ES-I3 (cell line): ENCODE results near the gene RAD51B.
"Not testable (repeated sequence)": the region's sequence is repeated elsewhere in the genome, so short reads cannot be mapped to it uniquely, and the experiment has no call there.

Experiments used
- H3K36me3 ChIP-seq: 2 replicates; pipeline ENCODE4 v1.6.1; 2013; ENCODE audit warnings: mild to moderate bottlenecking, low read length, control low read depth, moderate library complexity; ENCODE audit not compliant: insufficient read depth
- H3K4me1 ChIP-seq: 2 replicates; pipeline ENCODE4 v1.6.1; 2013; ENCODE audit warnings: mild to moderate bottlenecking, control low read depth, low read length; ENCODE audit not compliant: insufficient read depth
- H3K9ac ChIP-seq: 2 replicates; pipeline ENCODE4 v1.6.1; 2013; ENCODE audit warnings: low read depth, mild to moderate bottlenecking, low read length, moderate library complexity
- H3K9me3 ChIP-seq: 2 replicates; pipeline ENCODE4 v1.6.1; 2013; ENCODE audit warnings: mild to moderate bottlenecking, low read length, moderate library complexity; ENCODE audit not compliant: control insufficient read depth, insufficient read depth

The RAD51B gene

DNA sequence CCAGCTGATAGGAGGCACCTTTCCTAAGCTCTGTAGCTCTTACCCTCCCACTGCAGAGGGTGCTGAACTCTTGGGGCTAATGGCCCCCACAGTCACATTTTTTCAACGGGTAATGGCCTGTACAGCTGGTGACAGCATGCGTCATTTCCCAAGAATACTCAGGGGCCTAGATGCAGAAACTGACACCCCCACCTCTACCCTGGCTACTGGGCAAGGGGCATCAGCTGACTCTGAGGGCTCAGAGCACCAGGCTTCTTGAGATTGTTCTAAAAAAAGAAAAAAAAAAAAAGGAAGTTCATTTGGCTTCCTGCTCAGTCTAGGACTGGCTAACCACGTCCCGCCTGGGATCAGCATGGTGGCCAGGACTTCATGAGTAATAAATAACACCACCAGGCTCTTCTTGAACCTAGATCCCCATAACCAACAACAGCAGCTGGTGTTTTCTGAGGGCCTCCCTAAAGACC, 938.1 kb downstream of the RAD51B start:
- Histone ChIP-seq H3K4me1 (peaks cover 6% of the 10 kb centered on the region; the same call in 1 of the 2 replicates), H3K9me3 (no peaks in the 10 kb centered on the region), H3K9ac (no peak overlapping the region), H3K36me3 (no peaks in the 10 kb centered on the region)

DNA sequence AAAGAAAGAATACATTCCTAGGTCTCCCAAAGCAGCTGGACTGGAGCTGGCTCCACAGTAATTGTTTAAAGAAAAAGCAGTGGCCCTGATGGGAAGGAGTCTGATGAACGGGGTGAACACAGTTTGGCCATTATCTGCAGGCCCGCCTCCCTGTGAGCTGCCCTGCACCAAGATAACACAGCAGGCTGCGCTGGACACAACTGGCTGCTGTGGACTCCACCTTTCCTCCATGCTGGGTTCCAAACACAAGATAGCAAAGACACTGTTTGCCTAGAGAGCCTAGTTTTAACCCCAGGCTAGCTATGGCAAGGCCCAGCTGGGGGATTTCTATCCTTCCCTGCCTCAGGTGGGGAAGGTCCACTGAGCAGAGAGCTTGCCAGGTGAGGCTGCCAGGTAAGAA, 938.7 kb downstream of the RAD51B start:
- H3K4me1 ChIP-seq, result peaks cover 11% of the 10 kb centered on the region; the same call in 1 of the 2 replicates
- H3K36me3 ChIP-seq, result no peaks in the 10 kb centered on the region
- H3K9ac ChIP-seq, result no peak overlapping the region
- no peaks in the 10 kb centered on the region for H3K9me3 ChIP-seq

DNA sequence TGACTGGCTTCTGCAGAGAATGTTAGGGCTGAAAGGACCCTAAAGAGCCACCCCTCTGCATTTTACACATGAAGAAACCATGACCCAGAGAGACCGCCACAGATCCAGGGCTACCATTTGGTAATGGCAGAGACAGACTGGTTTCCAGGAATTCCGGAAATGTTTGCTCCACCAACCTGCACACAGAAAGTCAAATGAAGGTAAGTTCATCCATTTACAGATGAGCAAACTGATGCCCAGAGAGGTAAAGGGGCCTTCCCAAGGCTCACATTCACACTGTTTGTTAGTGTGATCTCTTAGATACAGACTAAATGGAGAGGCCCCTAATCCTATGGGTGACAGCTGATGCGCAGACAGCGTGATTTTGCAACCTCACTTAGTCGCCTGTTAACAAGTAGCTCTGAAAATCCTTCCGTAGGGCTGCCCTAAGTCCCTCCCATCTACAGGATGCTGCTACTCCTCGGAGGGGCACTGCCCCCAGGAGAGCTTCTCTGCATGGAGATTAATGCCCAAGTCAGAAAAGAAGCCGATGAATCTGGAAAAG, 939.5 kb downstream of the RAD51B start:
- H3K9me3 ChIP-seq, result no peaks in the 10 kb centered on the region
- peaks cover 13% of the 10 kb centered on the region; the same call in 1 of the 2 replicates for H3K4me1 ChIP-seq
- no peak overlapping the region for H3K9ac ChIP-seq
- no peaks in the 10 kb centered on the region for H3K36me3 ChIP-seq

GRCh38 chr14:68759937-68760336, 940.4 kb downstream of the RAD51B start:
- Histone ChIP-seq H3K36me3 (no peaks in the 10 kb centered on the region), H3K9ac (no peak overlapping the region), H3K9me3 (no peaks in the 10 kb centered on the region), H3K4me1 (peaks cover 13% of the 10 kb centered on the region; the same call in 1 of the 2 replicates)

DNA sequence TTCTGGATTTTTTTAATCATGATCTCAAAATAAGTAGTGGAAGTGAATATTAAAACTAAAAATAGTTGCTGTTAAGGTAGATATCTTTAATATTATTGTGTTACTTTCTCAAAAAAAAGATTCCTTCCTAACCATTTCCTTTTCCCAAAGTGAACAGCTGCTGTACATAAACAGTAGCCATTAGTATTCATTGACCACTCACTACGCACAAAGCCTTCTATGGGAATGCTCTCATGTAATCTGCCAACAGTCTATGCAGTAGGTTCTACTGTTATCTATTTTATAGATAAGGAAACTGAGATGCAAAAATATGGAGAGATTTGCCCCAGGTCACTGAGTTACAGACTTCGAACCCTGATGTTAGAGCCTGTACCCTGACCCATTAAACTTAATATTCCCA, 941.2 kb downstream of the RAD51B start:
- H3K36me3 ChIP-seq, result no peaks in the 10 kb centered on the region
- H3K9me3 ChIP-seq, result no peaks in the 10 kb centered on the region
- no peak overlapping the region for H3K9ac ChIP-seq
- peaks cover 13% of the 10 kb centered on the region; the same call in 1 of the 2 replicates for H3K4me1 ChIP-seq

DNA sequence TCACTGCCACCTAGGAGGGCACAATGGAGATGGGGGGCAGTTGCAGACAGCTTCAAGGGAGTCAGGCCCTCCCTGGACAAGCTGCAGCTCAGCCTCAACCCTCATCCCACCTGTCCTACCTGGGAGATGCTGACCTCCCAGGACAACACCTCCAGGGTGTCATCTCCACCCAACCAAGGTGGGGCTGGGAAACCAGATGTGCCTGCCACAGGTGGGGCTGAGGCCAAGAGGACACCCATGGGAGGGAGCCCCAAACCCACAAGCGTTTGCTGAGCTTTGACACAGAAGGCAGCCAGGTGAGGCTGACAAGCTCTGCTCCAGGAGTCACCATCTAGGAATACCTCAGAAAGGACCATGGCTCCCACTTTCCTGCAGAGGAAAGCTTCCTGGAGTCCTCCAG, 941.8 kb downstream of the RAD51B start:
- H3K4me1 ChIP-seq, result peaks cover 13% of the 10 kb centered on the region; the same call in 1 of the 2 replicates

DNA sequence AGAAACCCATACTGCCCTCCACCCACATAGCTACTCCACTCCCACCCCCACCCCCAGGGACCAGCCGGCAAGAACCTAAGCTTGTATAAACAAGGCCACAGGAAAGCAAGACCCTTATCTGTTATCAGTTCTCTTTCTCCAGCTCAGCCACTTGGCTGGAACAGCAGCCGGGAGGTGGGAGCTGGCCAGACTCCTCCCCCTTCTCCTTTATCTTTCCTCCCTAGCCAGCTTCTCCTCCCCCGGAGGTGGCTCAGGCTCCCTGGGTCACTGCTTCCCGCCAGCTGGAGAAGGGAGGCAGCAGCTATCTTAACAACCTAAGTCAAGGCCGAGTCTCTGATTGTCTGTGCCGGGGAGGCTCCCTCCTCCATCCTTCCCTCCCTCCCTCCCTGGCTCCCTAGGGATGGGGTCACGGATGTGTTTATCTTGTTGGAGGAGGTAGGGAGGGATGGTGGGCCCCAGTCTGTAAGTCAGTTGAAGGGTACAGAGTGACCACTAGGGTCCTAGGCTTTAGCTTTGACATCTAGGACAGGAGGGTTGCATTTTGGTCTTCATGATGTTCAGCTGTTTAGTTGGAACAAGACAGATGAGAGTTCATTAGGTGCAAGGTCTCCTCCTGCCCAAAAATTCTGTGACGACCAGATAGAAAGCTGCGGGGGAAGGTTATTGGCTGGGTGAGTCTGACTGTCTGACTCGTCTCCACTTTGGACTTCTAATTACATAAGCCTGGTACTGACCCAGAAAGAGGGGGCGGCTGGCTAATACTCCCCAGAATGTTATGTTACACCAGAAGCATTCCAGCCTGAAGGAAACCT, 943.6 kb downstream of the RAD51B start:
- no peaks in the 10 kb centered on the region for H3K9me3 ChIP-seq
- no peak overlapping the region for H3K9ac ChIP-seq
- H3K36me3 ChIP-seq, result no peaks in the 10 kb centered on the region
- peaks cover 13% of the 10 kb centered on the region; the same call in 1 of the 2 replicates for H3K4me1 ChIP-seq

More for the DNA sequence above, 941.8 kb downstream of the RAD51B start:
- no peaks in the 10 kb centered on the region for H3K9me3 ChIP-seq
- H3K9ac ChIP-seq, result no peak overlapping the region
- no peaks in the 10 kb centered on the region for H3K36me3 ChIP-seq

DNA sequence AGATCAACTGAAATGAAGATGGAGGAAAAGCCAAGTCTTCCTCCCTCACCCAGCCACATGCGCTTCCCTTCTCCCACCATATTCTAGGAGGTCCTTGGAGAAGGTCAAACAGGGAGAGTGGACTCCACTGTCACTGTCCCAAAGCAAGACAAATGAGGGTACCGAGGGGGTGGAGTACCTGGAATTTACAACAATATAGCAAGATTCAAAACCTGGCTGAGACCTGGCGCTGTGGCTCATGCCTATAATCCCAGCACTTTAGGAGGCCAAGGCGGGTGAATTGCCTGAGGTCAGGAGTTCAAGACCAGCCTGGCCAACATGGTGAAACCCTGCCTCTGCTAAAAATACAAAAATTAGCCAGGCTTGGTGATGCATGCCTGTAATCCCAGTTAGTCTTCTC, 944.3 kb downstream of the RAD51B start:
- H3K4me1 ChIP-seq, result peaks cover 13% of the 10 kb centered on the region; the same call in 1 of the 2 replicates
- not testable (repeated sequence) for H3K9ac ChIP-seq, H3K36me3 ChIP-seq, H3K9me3 ChIP-seq

DNA sequence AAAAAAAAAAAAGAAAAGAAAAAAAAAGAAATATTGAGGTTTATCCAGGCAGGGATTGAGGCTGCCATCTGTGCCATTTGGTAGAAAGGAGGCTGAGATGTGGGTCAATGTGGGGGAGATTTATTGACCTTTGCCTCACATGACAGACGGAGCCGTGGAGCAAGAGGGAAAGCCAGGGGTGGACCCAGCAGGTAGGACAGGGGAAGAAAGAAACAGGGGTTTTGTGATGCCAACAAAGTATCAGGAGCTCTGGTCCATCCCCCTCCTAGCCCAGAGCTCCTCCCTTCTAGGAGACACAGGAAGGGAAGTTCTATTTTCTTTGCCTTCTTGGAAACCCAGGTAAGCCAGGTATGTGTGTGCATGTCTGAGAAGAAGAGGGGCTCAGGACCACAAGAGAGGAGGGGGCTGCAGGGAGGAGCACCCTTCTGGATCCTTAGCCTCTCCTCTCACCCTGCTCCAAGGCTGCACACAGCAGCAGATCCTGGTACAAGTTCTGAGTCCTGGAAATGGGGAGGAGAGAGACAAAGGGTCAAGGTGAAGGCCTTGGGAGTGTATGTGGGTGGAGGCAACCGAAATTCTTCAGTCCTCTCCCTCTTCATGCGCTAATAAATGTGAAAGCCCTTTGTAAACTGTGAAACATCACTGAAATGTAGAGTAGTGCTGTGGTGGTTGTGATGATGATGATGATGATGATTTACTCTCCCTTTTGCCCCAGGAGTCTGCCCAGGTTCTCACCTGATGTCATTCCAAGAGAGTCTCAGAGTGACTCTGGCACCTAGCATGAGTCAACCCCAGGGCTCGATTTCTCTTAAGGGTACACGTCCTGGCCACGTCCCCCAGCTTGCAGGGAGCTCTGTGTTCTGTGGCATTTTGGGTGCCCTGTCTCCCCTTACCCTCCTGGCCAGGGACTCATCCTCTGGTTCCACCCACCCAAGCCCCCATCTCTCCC, 947.0 kb downstream of the RAD51B start:
- H3K4me1 ChIP-seq, result peaks cover 10% of the 10 kb centered on the region; the same call in 1 of the 2 replicates
- no peak overlapping the region for H3K9ac ChIP-seq
- no peaks in the 10 kb centered on the region for H3K36me3 ChIP-seq
- H3K9me3 ChIP-seq, result no peaks in the 10 kb centered on the region

DNA sequence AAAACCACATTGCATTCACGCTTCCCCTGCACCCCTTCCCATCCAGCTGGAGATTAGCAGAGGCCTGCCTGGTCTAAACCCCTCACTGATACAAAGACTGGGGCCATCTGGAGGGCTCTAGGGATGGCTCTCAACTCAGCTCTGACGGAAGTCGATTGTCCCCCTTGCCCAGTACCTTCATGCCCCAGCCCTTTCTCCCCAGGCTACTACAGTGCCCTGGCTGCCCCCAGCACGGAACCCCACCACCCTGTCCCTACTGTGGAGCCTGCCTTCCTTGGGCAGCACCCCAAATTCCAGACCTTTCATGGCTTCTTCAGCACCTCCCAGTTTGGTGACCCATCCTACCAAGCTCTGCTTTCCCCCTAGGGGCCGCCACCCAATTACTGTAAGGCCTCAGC, 947.7 kb downstream of the RAD51B start:
- Histone ChIP-seq H3K9me3 (no peaks in the 10 kb centered on the region), H3K4me1 (peaks cover 10% of the 10 kb centered on the region; the same call in 1 of the 2 replicates), H3K9ac (no peak overlapping the region), H3K36me3 (no peaks in the 10 kb centered on the region)

DNA sequence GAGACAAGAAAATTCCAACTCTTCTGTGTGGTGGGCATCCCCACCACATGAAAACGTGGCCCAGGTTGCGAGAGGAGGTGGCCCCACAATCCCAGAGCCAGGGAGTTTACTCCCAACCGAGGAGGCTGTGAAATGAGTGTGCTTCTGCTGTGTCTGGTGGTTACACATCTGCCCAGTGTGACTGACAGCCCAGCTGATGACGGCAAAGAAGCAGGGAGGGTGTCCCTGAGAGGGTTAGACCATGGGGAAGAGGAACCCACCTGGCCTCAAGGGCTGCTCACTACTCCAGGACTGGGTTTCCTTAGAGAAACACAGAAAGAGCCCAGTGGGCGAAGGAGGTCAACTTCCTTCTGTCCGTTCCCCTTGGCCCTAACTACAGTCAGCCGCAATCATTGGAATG, 948.7 kb downstream of the RAD51B start:
- no peaks in the 10 kb centered on the region for H3K9me3 ChIP-seq
- no peaks in the 10 kb centered on the region for H3K36me3 ChIP-seq
- no peak overlapping the region for H3K9ac ChIP-seq
- H3K4me1 ChIP-seq, result peaks cover 2% of the 10 kb centered on the region; the same call in 1 of the 2 replicates

GRCh38 chr14:68770051-68770450, 950.5 kb downstream of the RAD51B start:
- H3K9me3 ChIP-seq, result no peaks in the 10 kb centered on the region
- H3K9ac ChIP-seq, result no peak overlapping the region
- no peaks in the 10 kb centered on the region for H3K36me3 ChIP-seq
- H3K4me1 ChIP-seq, result no peaks in the 10 kb centered on the region; the same call in 1 of the 2 replicates

DNA sequence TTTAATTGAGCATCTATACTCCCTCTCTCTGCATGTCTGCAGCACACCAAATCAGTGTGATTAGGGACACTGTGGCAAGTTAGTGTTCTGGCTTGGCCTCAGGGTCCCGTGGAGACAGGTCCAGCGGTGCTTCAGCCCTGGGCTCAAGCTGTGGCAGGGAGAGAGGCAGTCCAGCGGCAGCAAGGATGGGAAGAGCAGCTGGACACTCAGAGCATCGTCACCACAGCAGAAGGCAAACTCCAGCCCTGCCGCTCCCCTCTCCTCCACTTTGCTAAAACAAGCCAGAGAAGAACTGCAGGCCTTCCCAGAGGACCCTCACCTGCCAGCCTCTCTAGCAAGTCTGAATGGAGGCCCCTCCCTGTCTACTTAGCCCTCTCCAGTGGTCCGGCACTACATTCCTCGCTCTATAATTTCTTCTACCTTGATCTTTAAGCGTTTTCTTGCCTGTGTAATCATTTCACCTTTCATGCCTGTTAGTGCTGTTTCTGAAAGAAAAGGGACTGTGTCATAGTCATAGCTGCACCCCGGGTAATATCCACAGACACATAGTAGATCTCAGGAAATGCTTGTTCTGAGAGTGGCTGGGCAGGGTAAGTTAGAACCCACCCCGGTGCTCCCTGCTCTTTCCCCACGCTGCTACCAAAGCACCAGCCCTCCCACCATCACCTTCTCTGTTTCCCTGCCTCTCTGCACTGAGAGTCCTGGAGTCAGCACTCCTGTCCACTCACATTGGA, 951.1 kb downstream of the RAD51B start:
- no peaks in the 10 kb centered on the region for H3K36me3 ChIP-seq

More for the DNA sequence above, 951.1 kb downstream of the RAD51B start:
- Histone ChIP-seq H3K9me3 (no peaks in the 10 kb centered on the region), H3K4me1 (no peaks in the 10 kb centered on the region; the same call in 1 of the 2 replicates), H3K9ac (no peak overlapping the region)
